Coronary artery (tissue), 2 donors: ENCODE results near the gene RPP14.
"Not testable (repeated sequence)": the region's sequence is repeated elsewhere in the genome, so short reads cannot be mapped to it uniquely, and the experiment has no call there.

Source experiments
- DNase-seq: peaks from one replicate; pipeline ENCODE4 v3.0.0-alpha.2; 2017; ENCODE audit warnings: low spot score
- H3K27ac ChIP-seq, 2 donors: fragments of 200-600 bp; sonication (generic); one replicate each; pipeline ENCODE4 v1.5.1; 2016 to 2019
- H3K4me3 ChIP-seq: fragments of 200-600 bp; sonication (generic); 2 replicates; pipeline ENCODE4 v1.5.1; 2016; ENCODE audit warnings: mild to moderate bottlenecking, moderate library complexity
- CTCF ChIP-seq: fragments of 200-600 bp; sonication (generic); IDR thresholded peaks from one replicate; pipeline ENCODE4 v1.5.1; 2019; ENCODE audit warnings: antibody characterized with exemption

The RPP14 gene

GRCh38 chr3:58333206-58334012, 27.4 kb downstream of the RPP14 start:
- peak overlapping the region; percentile 82 for H3K4me3 ChIP-seq
- DNase-seq: peak; percentile 73

GRCh38 chr3:58334013-58334321, 27.9 kb downstream of the RPP14 start:
- DNase-seq: no peak
- peak overlapping the region in 1 of 2 donors; percentile 58 for H3K27ac ChIP-seq
- TF ChIP-seq CTCF: no peak
- peak overlapping the region; percentile 82 for H3K4me3 ChIP-seq

More at GRCh38 chr3:58333206-58334012, 27.4 kb downstream of the RPP14 start:
- peak overlapping the region; percentile 58 to 78 for H3K27ac ChIP-seq
- TF ChIP-seq CTCF: no peak

GRCh38 chr3:58334506-58334884, 28.4 kb downstream of the RPP14 start:
- peak overlapping the region in 1 of 2 donors; percentile 40 for H3K27ac ChIP-seq
- peak overlapping the region; percentile 82 for H3K4me3 ChIP-seq
- TF ChIP-seq CTCF: no peak
- no peak for DNase-seq

- peak overlapping the region; percentile 41 for H3K4me3 ChIP-seq
- peak overlapping the region in 1 of 2 donors; percentile 85 for H3K27ac ChIP-seq
- DNase-seq: no peak
- TF ChIP-seq CTCF: no peak
Observed at GRCh38 chr3:58335652-58335947, 29.6 kb downstream of the RPP14 start.

- Histone ChIP-seq H3K27ac (no peak overlapping the region), H3K4me3 (no peak overlapping the region)
- TF ChIP-seq CTCF: no peak
- no peak for DNase-seq
Observed at GRCh38 chr3:58336135-58336882, 30.3 kb downstream of the RPP14 start.

GRCh38 chr3:58337190-58337589, 31.1 kb downstream of the RPP14 start:
- no peak for TF ChIP-seq CTCF
- DNase-seq: no peak
- Histone ChIP-seq H3K27ac (no peak overlapping the region), H3K4me3 (no peak overlapping the region)

GRCh38 chr3:58339146-58339545, 33.1 kb downstream of the RPP14 start:
- DNase-seq, H3K27ac ChIP-seq, H3K4me3 ChIP-seq: not testable (repeated sequence)
